H9 (cell line): ENCODE measurements around the gene CFAP77. TPM values are rescaled to one million over a fixed set of nuclear protein-coding genes. Genes with fewer than 3 reads are reported as not detected.
A peak's percentile ranks its signal among the peaks of the same experiment; 100 is the strongest.

Experiments used
- DNase-seq: peaks from one replicate; pipeline ENCODE4 v3.0.0-alpha.2; 2017
- H2AFZ ChIP-seq: one replicate; pipeline ENCODE4 v1.6.1; 2013; ENCODE audit warnings: mild to moderate bottlenecking, low read length, control low read depth, moderate library complexity
- H2AK5ac ChIP-seq: 2 replicates; pipeline ENCODE4 v1.6.1; 2013; ENCODE audit warnings: low read length, control low read depth, mixed read lengths; ENCODE audit not compliant: insufficient read length
- H2BK120ac ChIP-seq: one replicate; pipeline ENCODE4 v1.6.1; 2013; ENCODE audit warnings: low read depth, mild to moderate bottlenecking, low read length, control low read depth, inconsistent platforms; ENCODE audit not compliant: poor library complexity, severe bottlenecking
- H2BK12ac ChIP-seq: 2 replicates; pipeline ENCODE4 v1.6.1; 2013; ENCODE audit warnings: low read length, control low read depth, mixed read lengths, low read depth; ENCODE audit not compliant: insufficient read length
- H2BK15ac ChIP-seq: 2 replicates; pipeline ENCODE4 v1.6.1; 2013; ENCODE audit warnings: low read depth, low read length, control low read depth
- H2BK20ac ChIP-seq: one replicate; pipeline ENCODE4 v1.6.1; 2013; ENCODE audit warnings: low read depth, mild to moderate bottlenecking, low read length, control low read depth, inconsistent platforms; ENCODE audit not compliant: poor library complexity, severe bottlenecking
- H2BK5ac ChIP-seq: 2 replicates; pipeline ENCODE4 v1.6.1; 2013; ENCODE audit warnings: low read length, control low read depth, mixed read lengths; ENCODE audit not compliant: insufficient read length
- H3K14ac ChIP-seq: 2 replicates; pipeline ENCODE4 v1.6.1; 2013; ENCODE audit warnings: low read length, control low read depth; ENCODE audit not compliant: insufficient read depth
- H3K18ac ChIP-seq: 2 replicates; pipeline ENCODE4 v1.6.1; 2013; ENCODE audit warnings: low read depth, mild to moderate bottlenecking, mixed read lengths, low read length, control low read depth; ENCODE audit not compliant: insufficient read length
- H3K23ac ChIP-seq: 2 replicates; pipeline ENCODE4 v1.6.1; 2013; ENCODE audit warnings: low read length, control low read depth, mixed read lengths, low read depth; ENCODE audit not compliant: insufficient read length
- H3K23me2 ChIP-seq: 2 replicates; pipeline ENCODE4 v1.6.1; 2013; ENCODE audit warnings: low read depth, mild to moderate bottlenecking, mixed read lengths, low read length, control low read depth; ENCODE audit not compliant: insufficient read length, poor library complexity, severe bottlenecking
- H3K27ac ChIP-seq: 2 replicates; pipeline ENCODE4 v1.5.1; 2013; ENCODE audit warnings: low read length, control low read depth, mixed read lengths, low read depth; ENCODE audit not compliant: insufficient read length
- H3K27me3 ChIP-seq: 2 replicates; pipeline ENCODE4 v1.6.1; 2013; ENCODE audit warnings: low read length, control low read depth, inconsistent platforms; ENCODE audit not compliant: insufficient read depth
- H3K4ac ChIP-seq: 2 replicates; pipeline ENCODE4 v1.6.1; 2013; ENCODE audit warnings: low read depth, mild to moderate bottlenecking, control low read depth, inconsistent platforms, low read length, moderate library complexity
- H3K4me1 ChIP-seq: 2 replicates; pipeline ENCODE4 v1.6.1; 2013; ENCODE audit warnings: low read length, control low read depth, inconsistent platforms; ENCODE audit not compliant: insufficient read depth
- H3K4me2 ChIP-seq: 2 replicates; pipeline ENCODE4 v1.6.1; 2013; ENCODE audit warnings: low read length, control low read depth, mixed read lengths; ENCODE audit not compliant: insufficient read length, insufficient read depth
- H3K56ac ChIP-seq: 2 replicates; pipeline ENCODE4 v1.6.1; 2013; ENCODE audit warnings: low read depth, mild to moderate bottlenecking, mixed read lengths, low read length, control low read depth; ENCODE audit not compliant: insufficient read length
- H3K79me1 ChIP-seq: 2 replicates; pipeline ENCODE4 v1.6.1; 2013; ENCODE audit warnings: low read depth, mild to moderate bottlenecking, moderate library complexity, low read length, control low read depth, inconsistent platforms; ENCODE audit not compliant: insufficient read depth, poor library complexity, severe bottlenecking
- H3K79me2 ChIP-seq: 2 replicates; pipeline ENCODE4 v1.6.1; 2013; ENCODE audit warnings: low read length, control low read depth, inconsistent platforms; ENCODE audit not compliant: insufficient read depth
- H3K9ac ChIP-seq: 2 replicates; pipeline ENCODE4 v1.6.1; 2013; ENCODE audit warnings: low read length, control low read depth, mixed read lengths; ENCODE audit not compliant: insufficient read length; ENCODE audit errors: extremely low read depth
- H3K9me3 ChIP-seq: one replicate; pipeline ENCODE4 v1.6.1; 2013; ENCODE audit warnings: low read depth, low read length, inconsistent platforms; ENCODE audit not compliant: control insufficient read depth
- H3T11ph ChIP-seq: one replicate; pipeline ENCODE4 v1.6.1; 2013; ENCODE audit warnings: mild to moderate bottlenecking, low read length, control low read depth, inconsistent platforms
- H4K20me1 ChIP-seq: one replicate; pipeline ENCODE4 v1.6.1; 2013; ENCODE audit not compliant: control insufficient read depth, insufficient read length, insufficient read depth
- H4K5ac ChIP-seq: 2 replicates; pipeline ENCODE4 v1.6.1; 2013; ENCODE audit warnings: low read depth, mild to moderate bottlenecking, mixed read lengths, low read length, control low read depth; ENCODE audit not compliant: insufficient read length
- H4K8ac ChIP-seq: replicated peaks from 2 replicates; pipeline ENCODE4 v1.6.1; 2013; ENCODE audit warnings: low read length, control low read depth, mixed read lengths, low read depth; ENCODE audit not compliant: insufficient read length
- H4K91ac ChIP-seq: 2 replicates; pipeline ENCODE4 v1.6.1; 2013; ENCODE audit warnings: low read depth, mild to moderate bottlenecking, moderate library complexity, mixed read lengths, low read length, control low read depth; ENCODE audit not compliant: insufficient read length
- H3K27ac Mint-ChIP-seq, 3 experiments: 2 replicates in 2 of 3; 3 replicates in 1 of 3; pipeline ENCODE4 v1.8.0; 2020 to 2021; ENCODE audit warnings: mixed read lengths in 3 of 3, mild to moderate bottlenecking in 1 of 3, moderate library complexity in 1 of 3
- H3K27me3 Mint-ChIP-seq: 2 replicates; pipeline ENCODE4 v1.8.0; 2021; ENCODE audit warnings: low read depth, mild to moderate bottlenecking, moderate library complexity, mixed read lengths
- H3K36me3 Mint-ChIP-seq, 3 experiments: 2 replicates in 2 of 3; 3 replicates in 1 of 3; pipeline ENCODE4 v1.8.0; 2020 to 2021; ENCODE audit warnings: low read depth in 3 of 3, mixed read lengths in 3 of 3; ENCODE audit not compliant: insufficient read depth in 1 of 3
- H3K4me1 Mint-ChIP-seq, 2 experiments: 2 replicates each; pipeline ENCODE4 v1.8.0; 2020; ENCODE audit warnings: mixed read lengths in 2 of 2
- H3K4me3 Mint-ChIP-seq, 2 experiments: 2 replicates in 1 of 2; 3 replicates in 1 of 2; pipeline ENCODE4 v1.8.0; 2020 to 2021; ENCODE audit warnings: mild to moderate bottlenecking in 2 of 2, mixed read lengths in 2 of 2, moderate library complexity in 1 of 2
- H3K9me3 Mint-ChIP-seq, 2 experiments: 2 replicates in 1 of 2; 3 replicates in 1 of 2; pipeline ENCODE4 v1.8.0; 2020; ENCODE audit warnings: mild to moderate bottlenecking in 2 of 2, mixed read lengths in 2 of 2, moderate library complexity in 1 of 2
- WGBS: extraction: QIAGEN DNeasy Blood & Tissue Kit; methylation state at CpG from one replicate; pipeline ENCODE4 v1.1.7; 2013; ENCODE audit warnings: missing lambda C conversion rate, low lambda C conversion rate, mixed read lengths; ENCODE audit not compliant: insufficient read length; ENCODE audit errors: extremely low coverage; 5-methylcytosine and 5-hydroxymethylcytosine counted together
- total RNA-seq: library from RNA; stranded (reverse); gene quantifications from 2 replicates; pipeline ENCODE4 v1.2.1, GENCODE V29; 2021
- TF ChIP-seq, protein P1 (sequence below): fragments of 200-600 bp; sonication (generic); conservative IDR thresholded peaks from 3 replicates; pipeline ENCODE4 v1.8.0; 2021; ENCODE audit warnings: antibody characterized with exemption, mild to moderate bottlenecking

The CFAP77 gene
- total RNA-seq, 1 experiment from 2014 or later = 0.72 TPM

DNA sequence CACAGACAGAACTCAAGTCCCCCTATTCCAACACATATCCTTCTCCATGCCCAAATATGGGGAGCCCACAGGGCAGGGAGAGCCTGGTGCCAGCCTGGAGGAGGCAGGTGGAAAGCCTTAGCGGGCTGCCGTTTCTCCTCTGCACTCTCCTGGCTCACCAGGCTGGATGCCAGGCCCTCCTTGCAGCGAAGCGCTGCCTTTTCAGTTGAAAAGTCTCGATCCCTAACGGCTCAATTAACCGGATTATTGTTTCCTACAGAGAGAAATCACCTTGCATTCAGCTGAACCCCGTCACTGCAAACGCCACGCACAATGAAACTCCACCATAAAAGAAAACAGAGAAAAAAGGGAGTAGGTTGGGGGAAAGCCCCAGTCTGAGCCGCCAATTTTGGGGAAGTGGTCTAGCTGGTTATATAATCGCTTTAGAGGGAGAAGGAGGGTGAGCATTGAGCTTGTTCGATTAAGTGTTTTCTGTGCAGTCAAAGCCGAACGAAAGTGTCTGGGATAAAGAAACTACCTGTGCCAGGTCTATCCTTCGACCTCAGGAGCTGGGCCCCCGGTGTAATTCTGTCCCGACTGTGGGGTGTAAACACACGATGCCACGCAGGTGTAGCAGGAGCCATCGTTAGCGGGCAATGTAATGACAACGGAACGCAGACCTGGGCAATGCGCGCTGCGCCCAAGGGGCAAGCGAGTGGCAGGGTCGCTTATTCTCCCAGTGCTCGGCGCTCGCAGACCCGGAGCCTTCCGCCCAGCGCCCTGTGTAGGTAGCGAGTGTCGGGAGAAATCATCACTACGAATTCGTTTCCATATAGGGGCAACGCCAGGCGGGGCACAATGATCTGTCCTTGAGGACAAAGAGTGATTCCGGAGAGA, 176.2 kb downstream of the CFAP77 start:
- H3K4ac ChIP-seq = no peak overlapping the region
- no peak overlapping the region for H2BK12ac ChIP-seq
- Mint-ChIP-seq H3K27ac (no peak overlapping the region), H3K4me1 (peaks cover 30 to 59% of the 10 kb centered on the region in 2 experiments), H3K36me3 (no peaks in the 10 kb centered on the region), H3K27me3 (peaks cover 95% of the 10 kb centered on the region), H3K9me3 (peaks cover 6 to 10% of the 10 kb centered on the region in 2 experiments; a peak in 4 of 5 replicates), H3K4me3 (peak overlapping the region; percentile 27 to 44; a peak in 4 of 5 replicates)
- H2AFZ ChIP-seq = no peak overlapping the region
- H2BK15ac ChIP-seq = no peak overlapping the region
- H3K56ac ChIP-seq = no peak overlapping the region
- no peak for DNase-seq
- H3T11ph ChIP-seq = no peak overlapping the region
- H3K4me2 ChIP-seq = peak overlapping the region; percentile 9
- no peaks in the 10 kb centered on the region for H3K79me1 ChIP-seq
- H3K79me2 ChIP-seq = no peaks in the 10 kb centered on the region
- H3K9me3 ChIP-seq = no peaks in the 10 kb centered on the region
- no peak overlapping the region for H4K91ac ChIP-seq
- H2AK5ac ChIP-seq = no peak overlapping the region
- no peak overlapping the region for H4K5ac ChIP-seq
- no peak overlapping the region for H2BK5ac ChIP-seq
- H3K9ac ChIP-seq = no peak overlapping the region
- TF ChIP-seq, protein P1, sequence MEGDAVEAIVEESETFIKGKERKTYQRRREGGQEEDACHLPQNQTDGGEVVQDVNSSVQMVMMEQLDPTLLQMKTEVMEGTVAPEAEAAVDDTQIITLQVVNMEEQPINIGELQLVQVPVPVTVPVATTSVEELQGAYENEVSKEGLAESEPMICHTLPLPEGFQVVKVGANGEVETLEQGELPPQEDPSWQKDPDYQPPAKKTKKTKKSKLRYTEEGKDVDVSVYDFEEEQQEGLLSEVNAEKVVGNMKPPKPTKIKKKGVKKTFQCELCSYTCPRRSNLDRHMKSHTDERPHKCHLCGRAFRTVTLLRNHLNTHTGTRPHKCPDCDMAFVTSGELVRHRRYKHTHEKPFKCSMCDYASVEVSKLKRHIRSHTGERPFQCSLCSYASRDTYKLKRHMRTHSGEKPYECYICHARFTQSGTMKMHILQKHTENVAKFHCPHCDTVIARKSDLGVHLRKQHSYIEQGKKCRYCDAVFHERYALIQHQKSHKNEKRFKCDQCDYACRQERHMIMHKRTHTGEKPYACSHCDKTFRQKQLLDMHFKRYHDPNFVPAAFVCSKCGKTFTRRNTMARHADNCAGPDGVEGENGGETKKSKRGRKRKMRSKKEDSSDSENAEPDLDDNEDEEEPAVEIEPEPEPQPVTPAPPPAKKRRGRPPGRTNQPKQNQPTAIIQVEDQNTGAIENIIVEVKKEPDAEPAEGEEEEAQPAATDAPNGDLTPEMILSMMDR = no peak
- no peak overlapping the region for H4K8ac ChIP-seq
- H4K20me1 ChIP-seq = peaks cover 3% of the 10 kb centered on the region
- peaks cover 2% of the 10 kb centered on the region; the same call in 1 of the 2 replicates for H3K4me1 ChIP-seq
- H3K27ac ChIP-seq = no peak overlapping the region
- H3K23ac ChIP-seq = no peak overlapping the region
- no peak overlapping the region for H2BK120ac ChIP-seq
- peaks cover 93% of the 10 kb centered on the region for H3K27me3 ChIP-seq
- H2BK20ac ChIP-seq = no peak overlapping the region
- no peak overlapping the region for H3K18ac ChIP-seq
- 0 out of 2 replicates have a peak overlapping the region, but pooled peaks have one; percentile 6 for H3K14ac ChIP-seq
- peaks cover 13% of the 10 kb centered on the region for H3K23me2 ChIP-seq
- WGBS = no CpG with 5 or more reads among the region's 42 CpGs
